ENCODE data around the gene ZNF324. TPM values are rescaled to one million over a fixed set of nuclear protein-coding genes. Genes with fewer than 3 reads are reported as not detected.
A peak's percentile ranks its signal among the peaks of the same experiment; 100 is the strongest.

The ZNF324 gene
- total RNA-seq, 2 experiments from 2014 or later, result 12.8 to 13.7 TPM

DNA sequence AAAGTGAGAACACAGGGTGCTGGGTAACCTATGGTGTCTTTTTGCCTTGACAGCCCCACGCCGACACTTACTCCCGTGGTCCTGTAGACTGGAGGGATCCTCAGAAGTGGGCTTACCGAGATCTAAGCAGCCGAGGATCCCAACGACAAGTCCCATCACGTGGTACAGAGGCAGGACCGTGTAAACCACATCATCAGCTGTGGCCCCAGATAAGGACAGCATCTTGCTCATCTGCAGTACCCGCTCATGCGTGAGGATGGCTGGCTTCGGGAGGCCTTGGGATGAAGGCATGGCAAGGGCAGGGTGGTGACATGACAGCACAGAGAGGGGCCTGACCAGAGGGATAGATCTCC lies 42.8 kb downstream of the ZNF324 start:
- no peak overlapping the region for H3K27ac Mint-ChIP-seq
- peaks cover 9% of the 10 kb centered on the region for H3K9me3 Mint-ChIP-seq
- no peak for DNase-seq
- H3K4me1 Mint-ChIP-seq, result peaks cover 3% of the 10 kb centered on the region
- peaks cover 17% of the 10 kb centered on the region for H3K36me3 Mint-ChIP-seq
- no peak overlapping the region for H3K4me3 Mint-ChIP-seq
- no peaks in the 10 kb centered on the region for H3K27me3 Mint-ChIP-seq

- Mint-ChIP-seq H3K27ac (no peak overlapping the region), H3K9me3 (peaks cover 9% of the 10 kb centered on the region), H3K4me3 (no peak overlapping the region), H3K27me3 (no peaks in the 10 kb centered on the region), H3K4me1 (peaks cover 7% of the 10 kb centered on the region), H3K36me3 (peaks cover 21% of the 10 kb centered on the region)
- DNase-seq, result no peak
These were observed 43.4 kb downstream of the ZNF324 start for GRCh38 chr19:58510084-58510862.

DNA sequence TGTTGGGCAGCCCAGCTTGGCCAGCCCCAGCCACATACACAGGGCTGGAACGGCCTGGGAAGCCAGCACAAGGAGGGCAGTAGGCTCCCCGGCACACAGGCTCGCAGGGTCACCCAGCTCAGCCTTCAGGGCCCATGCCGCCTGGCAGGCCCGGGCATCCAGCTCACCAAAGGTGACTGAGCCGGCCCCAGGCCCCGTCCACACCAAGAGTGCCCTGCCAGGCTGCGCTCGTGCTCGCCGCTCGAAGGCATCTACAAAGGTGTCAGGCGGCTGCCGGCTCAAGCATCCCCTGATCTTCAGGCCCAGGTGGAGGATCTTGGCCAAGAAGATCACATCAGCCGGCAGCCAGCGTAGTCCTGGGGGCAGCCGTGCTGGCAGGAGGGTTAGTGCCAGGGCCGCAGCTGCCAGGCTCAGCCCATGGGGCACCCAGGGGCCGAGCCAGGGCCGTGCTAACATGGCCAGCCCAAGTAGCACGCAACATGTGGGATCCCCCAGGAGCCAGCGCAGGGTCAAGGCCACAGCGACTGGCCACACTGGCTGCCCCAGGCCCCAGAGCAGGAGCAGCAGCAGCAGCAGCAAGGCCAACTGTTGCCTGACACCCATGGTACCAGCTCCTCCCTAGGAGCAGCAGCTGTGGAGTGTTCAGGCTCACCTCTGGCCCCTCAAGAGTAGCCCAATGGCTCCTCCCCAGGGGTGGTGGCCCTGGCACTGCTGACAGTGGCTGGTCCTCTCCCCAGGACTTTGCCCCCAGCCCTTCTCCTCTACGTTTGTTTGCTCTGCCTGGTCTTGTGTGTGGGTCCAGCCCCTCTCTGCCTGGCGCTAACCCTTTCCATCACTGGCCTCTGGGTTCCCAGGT lies 44.7 kb downstream of the ZNF324 start, which contains the start of gene SLC27A5:
Gene SLC27A5 (minus strand): TSS at position 640 of the 856 bp plus-strand sequence. CDS start 37 bp downstream, at position 603.
- H3K27ac Mint-ChIP-seq, result peak within 1 kb of the TSS; percentile 91
- H3K27me3 Mint-ChIP-seq, result no peaks in the 10 kb centered on the region
- H3K36me3 Mint-ChIP-seq, result peaks cover 28% of the 10 kb centered on the region
- peaks cover 9% of the 10 kb centered on the region for H3K9me3 Mint-ChIP-seq
- peaks cover 16% of the 10 kb centered on the region for H3K4me1 Mint-ChIP-seq
- H3K4me3 Mint-ChIP-seq, result no peak within 1 kb of the TSS
- DNase-seq, result no peak

- Mint-ChIP-seq H3K27me3 (no peaks in the 10 kb centered on the region), H3K4me3 (peak overlapping the region; percentile 90), H3K4me1 (peaks cover 22% of the 10 kb centered on the region), H3K9me3 (no peaks in the 10 kb centered on the region), H3K27ac (peak overlapping the region; percentile 91), H3K36me3 (peaks cover 21% of the 10 kb centered on the region)
- DNase-seq, result no peak
These were observed 46.4 kb downstream of the ZNF324 start for GRCh38 chr19:58513213-58513693.

DNA sequence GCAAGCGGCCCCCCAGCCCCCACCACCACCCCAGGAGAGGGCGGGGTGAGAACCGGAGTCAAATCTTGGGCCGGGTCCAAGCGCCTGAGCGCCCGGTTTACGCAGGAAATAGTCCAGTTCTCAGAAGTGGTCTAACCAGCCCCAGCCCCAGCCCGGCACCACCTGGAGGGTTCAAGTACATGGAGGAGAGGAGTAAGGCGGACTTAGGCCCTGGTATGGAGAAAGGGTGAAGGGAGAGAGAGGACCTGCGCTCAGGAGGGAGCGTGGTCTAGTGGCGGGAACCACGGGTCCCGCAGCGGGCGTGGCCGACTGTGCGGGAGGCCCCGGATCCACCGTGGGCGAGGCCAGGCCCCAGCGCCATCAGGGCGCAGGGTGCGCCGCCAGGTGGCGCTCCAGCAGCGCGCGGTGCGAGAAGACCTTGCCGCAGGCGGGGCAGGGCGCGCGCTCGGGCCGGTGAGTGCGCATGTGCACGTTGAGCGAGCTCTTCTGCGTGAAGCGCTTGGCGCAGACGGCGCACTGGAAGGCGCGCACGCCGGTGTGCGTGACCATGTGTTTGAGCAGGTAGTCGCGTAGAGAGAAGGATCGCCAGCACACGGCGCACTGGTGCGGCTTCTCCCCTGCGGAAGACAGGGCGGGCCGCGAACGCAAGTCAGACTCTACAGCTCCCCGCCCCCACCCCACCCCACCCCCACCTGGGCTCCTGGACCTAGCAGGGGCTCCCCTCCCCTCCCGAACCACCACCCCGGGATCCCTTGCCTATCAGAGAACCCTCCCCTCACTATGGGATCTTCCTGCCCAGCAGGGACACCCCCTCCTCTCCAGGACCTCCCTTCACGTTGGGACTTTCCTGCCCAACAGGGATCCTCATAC lies 47.0 kb downstream of the ZNF324 start:
- DNase-seq, result peak; percentile 99
- peak overlapping the region; percentile 94 for H3K27ac Mint-ChIP-seq
- peak overlapping the region; percentile 90 for H3K4me3 Mint-ChIP-seq
- H3K4me1 Mint-ChIP-seq, result peaks cover 22% of the 10 kb centered on the region
- H3K36me3 Mint-ChIP-seq, result peaks cover 23% of the 10 kb centered on the region
- H3K27me3 Mint-ChIP-seq, result no peaks in the 10 kb centered on the region
- H3K9me3 Mint-ChIP-seq, result no peaks in the 10 kb centered on the region

- Mint-ChIP-seq H3K4me3 (peak overlapping the region; percentile 90), H3K36me3 (peaks cover 26% of the 10 kb centered on the region), H3K9me3 (no peaks in the 10 kb centered on the region), H3K27ac (peak overlapping the region; percentile 94), H3K27me3 (no peaks in the 10 kb centered on the region), H3K4me1 (peaks cover 22% of the 10 kb centered on the region)
- no peak for DNase-seq
These were observed 47.7 kb downstream of the ZNF324 start for GRCh38 chr19:58514564-58515022.

- peak overlapping the region; percentile 64 for H3K27ac Mint-ChIP-seq
- H3K4me3 Mint-ChIP-seq, result peak overlapping the region; percentile 90
- H3K36me3 Mint-ChIP-seq, result peaks cover 26% of the 10 kb centered on the region
- DNase-seq, result no peak
- H3K4me1 Mint-ChIP-seq, result peaks cover 25% of the 10 kb centered on the region
- H3K27me3 Mint-ChIP-seq, result no peaks in the 10 kb centered on the region
- no peaks in the 10 kb centered on the region for H3K9me3 Mint-ChIP-seq
These were observed 48.4 kb downstream of the ZNF324 start for GRCh38 chr19:58515259-58515658.

GRCh38 chr19:58516246-58516836 lies 49.5 kb downstream of the ZNF324 start:
- Mint-ChIP-seq H3K9me3 (no peaks in the 10 kb centered on the region), H3K4me3 (peak overlapping the region; percentile 90), H3K4me1 (peaks cover 29% of the 10 kb centered on the region), H3K27ac (peak overlapping the region; percentile 38), H3K36me3 (peaks cover 26% of the 10 kb centered on the region), H3K27me3 (no peaks in the 10 kb centered on the region)
- no peak for DNase-seq

- Mint-ChIP-seq H3K4me1 (peaks cover 29% of the 10 kb centered on the region), H3K27ac (no peak overlapping the region), H3K27me3 (no peaks in the 10 kb centered on the region), H3K9me3 (no peaks in the 10 kb centered on the region), H3K4me3 (peak overlapping the region; percentile 96), H3K36me3 (peaks cover 26% of the 10 kb centered on the region)
- DNase-seq, result no peak
These were observed 50.3 kb downstream of the ZNF324 start for GRCh38 chr19:58516964-58517833.

DNA sequence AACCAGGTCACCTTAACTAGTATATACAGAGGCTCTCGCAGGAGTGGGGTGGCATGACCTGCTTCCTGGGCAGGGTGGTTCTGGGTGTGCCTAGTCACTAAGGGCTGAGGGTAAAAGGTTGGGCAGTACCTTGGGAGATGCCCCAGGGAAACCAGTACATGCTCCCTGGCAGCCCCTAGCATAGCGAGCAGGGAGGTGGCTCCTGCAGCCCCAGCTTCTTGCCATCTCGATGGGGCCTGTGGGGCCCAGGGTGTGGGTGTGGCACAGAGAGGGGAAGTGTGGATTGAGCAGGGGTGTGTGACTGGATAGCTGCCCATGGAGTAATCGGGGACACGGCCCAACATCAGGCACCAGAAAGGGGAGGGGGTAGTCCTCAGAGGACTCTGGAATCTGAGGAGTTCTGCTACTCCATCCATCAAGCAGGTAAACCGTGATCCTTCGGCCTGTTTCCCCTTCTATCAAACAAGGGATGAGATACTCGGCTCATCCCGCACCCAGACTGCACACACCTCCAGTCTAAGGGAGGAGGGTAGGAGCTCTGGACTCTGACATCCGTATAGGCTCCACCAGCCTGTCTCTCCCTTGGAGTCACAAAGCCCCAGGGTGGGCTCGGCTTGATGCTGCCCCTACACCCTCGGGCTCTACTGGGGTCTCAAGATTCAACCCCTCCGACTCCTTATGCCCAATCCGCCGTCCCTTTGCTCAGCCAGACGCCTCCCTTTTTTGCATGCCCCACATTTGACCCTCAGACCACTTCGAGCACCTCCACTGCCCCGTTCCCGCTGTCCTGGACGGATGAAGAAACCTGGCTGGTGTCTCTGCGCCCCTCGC lies 51.6 kb downstream of the ZNF324 start:
- Mint-ChIP-seq H3K36me3 (peaks cover 26% of the 10 kb centered on the region), H3K4me1 (peaks cover 29% of the 10 kb centered on the region), H3K9me3 (no peaks in the 10 kb centered on the region), H3K27me3 (no peaks in the 10 kb centered on the region), H3K4me3 (peak overlapping the region; percentile 96), H3K27ac (peak overlapping the region; percentile 88)
- peak; percentile 19 for DNase-seq

DNA sequence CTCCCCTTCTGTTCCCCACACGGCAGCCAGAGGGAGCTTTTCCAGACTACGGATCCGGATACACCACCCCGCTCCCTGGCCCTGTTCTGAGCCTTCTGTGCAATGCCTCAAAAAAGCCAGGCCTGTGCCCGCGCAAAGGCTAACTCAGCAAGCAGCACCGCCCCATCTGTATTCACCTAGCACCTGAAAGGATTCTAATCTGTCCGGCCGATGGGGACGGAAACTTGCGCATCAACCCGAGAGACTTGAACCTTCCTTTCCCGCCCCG lies 52.1 kb downstream of the ZNF324 start:
- H3K9me3 Mint-ChIP-seq, result no peaks in the 10 kb centered on the region
- H3K36me3 Mint-ChIP-seq, result peaks cover 26% of the 10 kb centered on the region
- H3K27ac Mint-ChIP-seq, result peak overlapping the region; percentile 88
- peak; percentile 62 for DNase-seq
- H3K4me3 Mint-ChIP-seq, result peak overlapping the region; percentile 96
- no peaks in the 10 kb centered on the region for H3K27me3 Mint-ChIP-seq
- peaks cover 27% of the 10 kb centered on the region for H3K4me1 Mint-ChIP-seq

GRCh38 chr19:58519355-58520256 lies 52.7 kb downstream of the ZNF324 start, which contains the start of gene ZBTB45:
Gene ZBTB45, minus strand, starts transcription at chr19:58519810. Its CDS starts 2,137 bp downstream, at chr19:58517673.
- Mint-ChIP-seq H3K4me3 (peak within 1 kb of the TSS; percentile 96), H3K9me3 (no peaks in the 10 kb centered on the region), H3K27ac (peak within 1 kb of the TSS; percentile 88), H3K36me3 (peaks cover 23% of the 10 kb centered on the region), H3K27me3 (no peaks in the 10 kb centered on the region), H3K4me1 (peaks cover 27% of the 10 kb centered on the region)
- DNase-seq, result peak; percentile 94
